Gastroesophageal sphincter (tissue), 4 donors: ENCODE data around the gene RNF25. TPM values are rescaled to one million over a fixed set of nuclear protein-coding genes. Genes with fewer than 3 reads are reported as not detected.

Experiments used
- ATAC-seq: fragments of 150-250 bp; one replicate; pipeline ENCODE4 v1.9.1; 2016; ENCODE audit warnings: mild to moderate bottlenecking, moderate library complexity
- H3K27ac ChIP-seq, 4 donors: fragments of 200-600 bp; sonication (generic) in 3 of 4; 1 replicate in 3 of 4; 2 replicates in 1 of 4; pipeline ENCODE4 v1.5.1; 2016 to 2019
- H3K27me3 ChIP-seq: fragments of 200-600 bp; sonication (generic); one replicate; pipeline ENCODE4 v1.5.1; 2019
- H3K36me3 ChIP-seq, 2 donors: fragments of 200-600 bp; sonication (generic); one replicate each; pipeline ENCODE4 v1.5.1; 2019; ENCODE audit warnings: control low read depth in 1 of 2
- H3K4me1 ChIP-seq, 3 donors: fragments of 200-600 bp; sonication (generic); 1 replicate in 2 of 3; 2 replicates in 1 of 3; pipeline ENCODE4 v1.5.1; 2016 to 2019; ENCODE audit warnings: control low read depth in 2 of 3
- H3K4me3 ChIP-seq, 2 donors: fragments of 200-600 bp; sonication (generic); one replicate each; pipeline ENCODE4 v1.5.1; 2019; ENCODE audit warnings: mild to moderate bottlenecking in 1 of 2, moderate library complexity in 1 of 2
- H3K9me3 ChIP-seq, 3 donors: fragments of 200-600 bp; sonication (generic); one replicate each; pipeline ENCODE4 v1.5.1; 2017 to 2019; ENCODE audit warnings: control low read depth in 2 of 3
- CTCF ChIP-seq, 4 experiments: fragments of 200-600 bp in 2 of 4; fragments of 450-650 bp in 2 of 4; sonication (generic) in 1 of 4; IDR thresholded peaks; one replicate each; pipeline ENCODE4 v1.5.1; 2017 to 2019; ENCODE audit warnings: antibody characterized with exemption in 4 of 4, mild to moderate bottlenecking in 2 of 4, moderate library complexity in 2 of 4
- EP300 ChIP-seq: sonication (generic); formaldehyde crosslinking; IDR thresholded peaks from one replicate; pipeline ENCODE4 v1.6.1; 2017; ENCODE audit warnings: antibody characterized with exemption, mild to moderate bottlenecking
- POLR2A ChIP-seq, 2 donors: fragments of 450-650 bp; IDR thresholded peaks; one replicate each; pipeline ENCODE4 v1.6.1; 2017; ENCODE audit warnings: antibody characterized with exemption in 2 of 2, mild to moderate bottlenecking in 2 of 2, moderate library complexity in 1 of 2
- POLR2AphosphoS5 ChIP-seq: sonication (generic); formaldehyde crosslinking; IDR thresholded peaks from one replicate; pipeline ENCODE4 v1.6.1; 2017; ENCODE audit warnings: antibody characterized with exemption
- WGBS, 2 donors: methylation state at CpG; one replicate each; pipeline ENCODE4 v1.1.5; 2018; ENCODE audit warnings: low coverage in 1 of 2; 5-methylcytosine and 5-hydroxymethylcytosine counted together
- total RNA-seq, 4 donors: library from RNA; depleted of rRNA; stranded (reverse); fragments of >200 nt; gene quantifications; one replicate each; pipeline ENCODE4 v1.1.0, GENCODE V29; 2016

The RNF25 gene
- total RNA-seq, 4 donors from 2014 or later, result 16.3 to 24.6 (median 17.7) TPM

DNA sequence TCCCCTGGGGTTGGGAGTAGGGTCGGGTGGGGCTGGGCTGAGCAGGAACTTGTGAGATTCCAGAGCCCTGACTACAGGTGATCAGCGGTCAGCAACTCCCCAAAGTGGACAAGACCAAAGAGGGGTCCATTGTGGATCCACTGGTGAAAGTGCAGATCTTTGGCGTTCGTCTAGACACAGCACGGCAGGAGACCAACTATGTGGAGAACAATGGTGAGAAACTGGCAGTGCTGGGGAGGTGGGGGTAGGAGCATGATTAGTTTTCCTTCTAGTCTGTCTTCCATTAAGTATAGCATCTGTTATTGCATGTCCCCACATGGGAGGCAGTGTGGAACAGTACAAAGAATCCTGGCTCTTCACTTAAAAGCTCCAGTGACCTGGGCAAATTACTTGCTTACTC lies 36.1 kb downstream of the RNF25 start:
- Histone ChIP-seq H3K27me3 (no peaks in the 10 kb centered on the region), H3K4me3 (no peak overlapping the region), H3K4me1 (peaks cover 0 to 8% (median 0%) of the 10 kb centered on the region in 3 donors), H3K9me3 (no peaks in the 10 kb centered on the region), H3K27ac (no peak overlapping the region), H3K36me3 (peaks cover 0 to 90% of the 10 kb centered on the region in 2 donors)
- ATAC-seq, result no peak
- WGBS, 2 donors, result 89 to 94% methylated on average over 3 to 4 of the region's 5 CpGs
- TF ChIP-seq EP300 (no peak), POLR2AphosphoS5 (no peak), POLR2A (IDR thresholded peaks at IDR 0.05) (no peak), CTCF (IDR thresholded peaks at IDR 0.05) (no peak)

GRCh38 chr2:218631837-218632236 lies 40.0 kb downstream of the RNF25 start:
- no peak overlapping the region for H3K27ac ChIP-seq
- no peak overlapping the region for H3K4me3 ChIP-seq
- H3K9me3 ChIP-seq, result no peaks in the 10 kb centered on the region
- peaks cover 0 to 10% (median 0%) of the 10 kb centered on the region in 3 donors for H3K4me1 ChIP-seq
- TF ChIP-seq CTCF (IDR thresholded peaks at IDR 0.05) (no peak), POLR2AphosphoS5 (no peak), EP300 (no peak), POLR2A (IDR thresholded peaks at IDR 0.05) (no peak)
- no peaks in the 10 kb centered on the region for H3K27me3 ChIP-seq
- WGBS, 2 donors, result 54 to 81% methylated on average over 3 to 4 of the region's 4 CpGs
- H3K36me3 ChIP-seq, result peaks cover 0 to 84% of the 10 kb centered on the region in 2 donors
- no peak for ATAC-seq

DNA sequence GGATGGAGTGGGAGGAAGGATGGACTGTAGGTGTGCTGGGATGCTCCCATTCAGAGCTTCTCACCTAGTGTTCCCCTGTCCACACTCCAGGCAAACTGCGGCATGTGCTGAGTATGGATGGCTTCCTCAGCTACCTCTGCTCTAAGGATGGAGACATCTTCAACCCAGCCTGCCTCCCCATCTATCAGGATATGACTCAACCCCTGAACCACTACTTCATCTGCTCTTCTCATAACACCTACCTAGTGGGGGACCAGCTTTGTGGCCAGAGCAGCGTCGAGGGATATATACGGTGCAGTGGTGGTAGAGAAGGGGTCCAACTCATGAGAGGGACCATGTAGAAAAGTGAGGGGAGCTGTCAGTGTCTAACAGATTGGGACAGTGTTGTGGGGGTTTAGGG lies 43.9 kb downstream of the RNF25 start:
- no peak for ATAC-seq
- Histone ChIP-seq H3K27me3 (no peaks in the 10 kb centered on the region), H3K4me1 (peaks cover 0 to 13% (median 0%) of the 10 kb centered on the region in 3 donors), H3K9me3 (no peaks in the 10 kb centered on the region), H3K36me3 (peaks cover 0 to 72% of the 10 kb centered on the region in 2 donors), H3K4me3 (no peak overlapping the region), H3K27ac (no peak overlapping the region)
- TF ChIP-seq POLR2AphosphoS5 (no peak), CTCF (IDR thresholded peaks at IDR 0.05) (no peak), POLR2A (IDR thresholded peaks at IDR 0.05) (no peak), EP300 (no peak)
- WGBS, 2 donors, result 94 to 100% methylated on average over 3 of the region's 4 CpGs

GRCh38 chr2:218626369-218626768 lies 45.4 kb downstream of the RNF25 start:
- no peak for TF ChIP-seq POLR2AphosphoS5
- no peak for TF ChIP-seq EP300
- TF ChIP-seq POLR2A (IDR thresholded peaks at IDR 0.05), result no peak
- no peak for TF ChIP-seq CTCF (IDR thresholded peaks at IDR 0.05)
- 58 to 100% methylated on average over 1 to 2 of the region's 4 CpGs for WGBS, 2 donors

DNA sequence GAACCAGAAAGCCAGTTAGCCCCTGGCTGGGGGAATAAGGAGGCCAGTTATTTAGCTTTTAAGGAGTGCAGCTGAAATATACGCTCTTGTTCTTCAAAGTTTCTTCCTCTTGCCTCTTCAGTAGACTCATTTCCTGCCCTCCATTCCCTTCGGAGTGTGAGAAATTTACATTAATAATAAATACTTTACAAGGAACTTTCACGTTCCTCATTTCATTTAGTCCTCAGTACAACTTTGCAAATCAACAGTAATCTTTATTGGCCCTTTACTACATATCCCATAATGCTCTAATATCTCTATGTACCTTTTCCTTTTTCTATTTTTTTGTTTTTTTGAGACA lies 48.5 kb downstream of the RNF25 start:
- 53 to 65% methylated on average over 3 of the region's 3 CpGs for WGBS, 2 donors
- Histone ChIP-seq H3K4me3 (no peak overlapping the region), H3K36me3 (peaks cover 0 to 62% of the 10 kb centered on the region in 2 donors), H3K27me3 (no peaks in the 10 kb centered on the region), H3K9me3 (no peaks in the 10 kb centered on the region), H3K4me1 (peaks cover 0 to 13% (median 0%) of the 10 kb centered on the region in 3 donors), H3K27ac (no peak overlapping the region)
- TF ChIP-seq EP300 (no peak), CTCF (IDR thresholded peaks at IDR 0.05) (no peak), POLR2A (IDR thresholded peaks at IDR 0.05) (no peak), POLR2AphosphoS5 (no peak)
- no peak for ATAC-seq

More at GRCh38 chr2:218626369-218626768, 45.4 kb downstream of the RNF25 start:
- H3K36me3 ChIP-seq, result peaks cover 0 to 64% of the 10 kb centered on the region in 2 donors
- peaks cover 0 to 22% (median 0%) of the 10 kb centered on the region in 3 donors for H3K4me1 ChIP-seq
- no peak for ATAC-seq
- H3K9me3 ChIP-seq, result no peaks in the 10 kb centered on the region
- no peak overlapping the region for H3K4me3 ChIP-seq
- H3K27me3 ChIP-seq, result no peaks in the 10 kb centered on the region
- no peak overlapping the region for H3K27ac ChIP-seq
